ENCODE measurements around the gene PPP4R4.
"Not testable (repeated sequence)": the region's sequence is repeated elsewhere in the genome, so short reads cannot be mapped to it uniquely, and the experiment has no call there.

PPP4R4 gene

GRCh38 chr14:94145902-94146527 is 28.1 kb upstream of the PPP4R4 start:
- DNase-seq (ENCODE audit: low read depth), result no peak

GRCh38 chr14:94152676-94153075 is 21.4 kb upstream of the PPP4R4 start:
- DNase-seq (ENCODE audit: low read depth), result no peak

- DNase-seq (ENCODE audit: low read depth), result no peak
Observed at GRCh38 chr14:94153750-94154342, 20.3 kb upstream of the PPP4R4 start.

GRCh38 chr14:94156143-94156542 is 18.0 kb upstream of the PPP4R4 start:
- DNase-seq (ENCODE audit: low read depth), result not testable (repeated sequence)

GRCh38 chr14:94157197-94157596 is 16.9 kb upstream of the PPP4R4 start:
- no peak for DNase-seq (ENCODE audit: low read depth)

- no peak for DNase-seq (ENCODE audit: low read depth)
Observed at GRCh38 chr14:94158239-94158883, 15.8 kb upstream of the PPP4R4 start.

- no peak for DNase-seq (ENCODE audit: low read depth)
Observed at GRCh38 chr14:94161058-94161457, 13.1 kb upstream of the PPP4R4 start.

- no peak for DNase-seq (ENCODE audit: low read depth)
Observed at GRCh38 chr14:94161981-94162380, 12.1 kb upstream of the PPP4R4 start.

GRCh38 chr14:94162466-94162865 is 11.7 kb upstream of the PPP4R4 start:
- DNase-seq (ENCODE audit: low read depth), result no peak

- no peak for DNase-seq (ENCODE audit: low read depth)
Observed at GRCh38 chr14:94163796-94164195, 10.3 kb upstream of the PPP4R4 start.

- DNase-seq (ENCODE audit: low read depth), result no peak
Observed at GRCh38 chr14:94164685-94165431, 9.3 kb upstream of the PPP4R4 start.

GRCh38 chr14:94165744-94166143 is 8.4 kb upstream of the PPP4R4 start:
- no peak for DNase-seq (ENCODE audit: low read depth)

GRCh38 chr14:94170136-94170535 is 4.0 kb upstream of the PPP4R4 start:
- DNase-seq (ENCODE audit: low read depth), result no peak

- peak; percentile 10 for DNase-seq (ENCODE audit: low read depth)
Observed at GRCh38 chr14:94171208-94171607, 2.9 kb upstream of the PPP4R4 start.

- DNase-seq (ENCODE audit: low read depth), result no peak
Observed at GRCh38 chr14:94172545-94172944, 1.6 kb upstream of the PPP4R4 start.

- DNase-seq (ENCODE audit: low read depth), result no peak
Observed at GRCh38 chr14:94173471-94173884, 644 bp upstream of the PPP4R4 start.

GRCh38 chr14:94174604-94175010 is 485 bp downstream of the PPP4R4 start:
- DNase-seq (ENCODE audit: low read depth), result no peak

GRCh38 chr14:94175011-94175745 is 1.1 kb downstream of the PPP4R4 start:
- DNase-seq (ENCODE audit: low read depth), result no peak

- DNase-seq (ENCODE audit: low read depth), result no peak
Observed at GRCh38 chr14:94175747-94176146, 1.6 kb downstream of the PPP4R4 start.

- no peak for DNase-seq (ENCODE audit: low read depth)
Observed at GRCh38 chr14:94176808-94177207, 2.7 kb downstream of the PPP4R4 start.

- DNase-seq (ENCODE audit: low read depth), result no peak
Observed at GRCh38 chr14:94177806-94178205, 3.7 kb downstream of the PPP4R4 start.

GRCh38 chr14:94179244-94179643 is 5.1 kb downstream of the PPP4R4 start:
- DNase-seq (ENCODE audit: low read depth), result no peak

All from GM04504 (cell line).